ENCODE data around the gene SLC8A2. TPM values are rescaled to one million over a fixed set of nuclear protein-coding genes. Genes with fewer than 3 reads are reported as not detected.

Gene SLC8A2
- total RNA-seq, 4 donors from 2014 or later = 0.19 to 1.4 (median 0.47) TPM; not detected in 1

DNA sequence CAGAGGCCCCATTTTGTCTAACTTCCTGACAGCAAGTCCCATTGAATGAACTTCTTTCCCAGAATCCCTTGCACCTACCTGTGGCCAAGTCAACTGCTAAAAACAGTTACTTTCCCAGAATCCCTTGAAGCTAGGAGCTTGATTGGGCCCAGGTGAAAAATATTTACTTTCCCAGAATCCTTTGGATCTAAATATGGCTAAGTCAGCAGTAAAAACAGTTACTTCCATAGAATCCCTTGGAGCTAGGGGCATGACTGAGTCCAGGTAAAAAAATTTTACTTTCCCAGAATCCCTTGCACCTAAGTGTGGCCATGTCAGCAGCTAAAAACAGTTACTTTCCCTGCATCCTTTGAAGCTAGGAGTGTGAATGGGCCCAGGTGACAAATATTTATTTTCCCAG lies 39.2 kb downstream of the SLC8A2 start:
- DNase-seq (ENCODE audit: low spot score) (no peak), ATAC-seq (ENCODE audit: low FRiP score) (no peak)
- TF ChIP-seq, protein P1, sequence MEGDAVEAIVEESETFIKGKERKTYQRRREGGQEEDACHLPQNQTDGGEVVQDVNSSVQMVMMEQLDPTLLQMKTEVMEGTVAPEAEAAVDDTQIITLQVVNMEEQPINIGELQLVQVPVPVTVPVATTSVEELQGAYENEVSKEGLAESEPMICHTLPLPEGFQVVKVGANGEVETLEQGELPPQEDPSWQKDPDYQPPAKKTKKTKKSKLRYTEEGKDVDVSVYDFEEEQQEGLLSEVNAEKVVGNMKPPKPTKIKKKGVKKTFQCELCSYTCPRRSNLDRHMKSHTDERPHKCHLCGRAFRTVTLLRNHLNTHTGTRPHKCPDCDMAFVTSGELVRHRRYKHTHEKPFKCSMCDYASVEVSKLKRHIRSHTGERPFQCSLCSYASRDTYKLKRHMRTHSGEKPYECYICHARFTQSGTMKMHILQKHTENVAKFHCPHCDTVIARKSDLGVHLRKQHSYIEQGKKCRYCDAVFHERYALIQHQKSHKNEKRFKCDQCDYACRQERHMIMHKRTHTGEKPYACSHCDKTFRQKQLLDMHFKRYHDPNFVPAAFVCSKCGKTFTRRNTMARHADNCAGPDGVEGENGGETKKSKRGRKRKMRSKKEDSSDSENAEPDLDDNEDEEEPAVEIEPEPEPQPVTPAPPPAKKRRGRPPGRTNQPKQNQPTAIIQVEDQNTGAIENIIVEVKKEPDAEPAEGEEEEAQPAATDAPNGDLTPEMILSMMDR (IDR thresholded peaks at IDR 0.05) = no peak

DNA sequence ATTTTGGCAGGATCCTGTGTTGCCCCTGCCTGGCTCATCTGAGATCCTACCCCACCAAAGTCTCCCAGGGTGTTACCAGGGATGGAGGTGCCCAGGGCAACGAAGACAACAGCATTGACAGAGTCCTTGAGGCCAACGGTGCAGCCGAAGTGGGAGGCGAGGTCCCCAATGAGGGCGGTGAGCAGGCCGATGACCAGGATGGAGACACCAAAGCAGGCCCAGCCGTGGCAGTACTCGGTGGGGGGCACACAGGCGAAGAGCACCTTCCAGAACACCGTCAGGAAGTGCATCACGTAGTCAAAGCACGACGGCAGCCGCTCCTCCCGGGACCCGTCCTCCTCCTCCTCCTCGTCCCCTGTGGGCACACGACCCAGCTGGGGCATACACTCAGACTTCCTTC lies 39.6 kb downstream of the SLC8A2 start:
- DNase-seq (ENCODE audit: low spot score) (no peak), ATAC-seq (ENCODE audit: low FRiP score) (no peak)
- TF ChIP-seq, protein P1 (IDR thresholded peaks at IDR 0.05) = no peak

DNA sequence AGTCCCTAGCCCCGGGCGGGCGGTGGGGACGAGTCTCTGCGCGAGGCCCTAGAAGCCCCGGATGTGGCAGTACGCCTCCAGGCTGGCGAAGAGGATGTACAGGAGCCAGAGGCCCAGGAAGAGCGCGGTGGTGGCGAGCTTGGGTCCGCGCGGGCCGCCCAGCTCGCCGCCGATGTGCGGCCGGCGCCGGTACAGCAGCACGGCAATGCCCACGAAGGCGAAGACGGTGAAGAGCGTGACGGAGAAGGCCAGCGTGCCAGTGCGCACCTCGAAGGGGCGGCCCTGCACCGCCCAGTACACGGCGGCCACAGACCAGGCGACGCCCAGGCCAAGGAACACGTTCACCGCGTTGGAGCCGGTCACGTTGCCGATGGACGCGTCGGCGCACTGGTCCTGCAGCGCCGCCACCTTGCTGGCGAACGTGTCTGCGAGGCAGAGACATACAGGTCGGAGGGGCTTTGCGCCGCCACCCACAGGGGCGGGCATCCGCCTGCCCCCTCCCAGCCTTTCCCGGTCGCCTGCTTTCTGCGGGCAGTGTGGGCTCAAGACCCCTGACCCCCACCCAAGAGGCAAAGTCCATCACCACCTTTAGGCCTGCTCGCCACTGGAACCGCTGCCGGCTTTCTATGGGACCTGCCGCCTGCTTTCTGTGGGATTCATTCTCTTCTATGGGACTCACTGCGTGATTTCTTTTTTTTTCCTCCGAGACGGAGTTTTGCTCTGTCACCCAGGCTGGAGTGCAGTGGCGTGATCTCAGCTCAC lies 41.5 kb downstream of the SLC8A2 start:
- peak; percentile 8 for ATAC-seq (ENCODE audit: low FRiP score)

DNA sequence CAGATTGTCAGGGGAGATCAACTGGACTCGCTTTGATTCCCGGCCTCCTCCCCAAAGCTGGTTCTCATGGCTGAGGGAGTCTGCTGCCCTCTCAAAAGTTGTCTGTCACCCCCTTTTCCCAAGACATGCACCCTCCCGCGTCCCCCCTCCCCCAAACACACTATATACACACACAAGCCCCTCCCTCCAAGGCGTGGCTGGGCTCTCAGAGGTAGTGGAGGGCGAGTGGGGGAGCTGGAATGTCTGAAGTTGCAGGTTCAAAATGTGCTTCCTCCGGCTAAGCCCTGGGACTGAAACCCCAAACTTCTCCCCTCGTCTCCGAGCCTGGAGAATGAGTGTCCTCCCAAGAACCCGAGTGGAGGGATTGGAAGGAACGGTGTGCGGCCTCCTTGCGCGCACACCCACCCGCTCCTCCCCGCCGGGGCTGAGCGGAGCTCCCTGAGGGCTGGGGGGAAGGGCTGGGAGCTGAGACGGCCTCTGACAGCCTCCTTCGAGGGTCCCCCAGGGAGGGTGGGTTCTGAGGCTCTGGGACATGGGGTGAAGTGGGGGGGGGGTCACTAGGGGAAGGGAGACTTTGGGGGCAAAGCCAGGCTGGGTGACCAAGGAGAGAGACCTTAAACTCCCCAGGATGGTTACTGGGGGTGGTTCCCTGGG lies 42.4 kb downstream of the SLC8A2 start:
- DNase-seq (ENCODE audit: low spot score) (no peak), ATAC-seq (ENCODE audit: low FRiP score) (no peak)
- TF ChIP-seq, protein P1 (IDR thresholded peaks at IDR 0.05) = no peak

More for the DNA sequence above, 41.5 kb downstream of the SLC8A2 start:
- TF ChIP-seq, protein P1 (IDR thresholded peaks at IDR 0.05) = no peak
- DNase-seq (ENCODE audit: low spot score) = no peak

DNA sequence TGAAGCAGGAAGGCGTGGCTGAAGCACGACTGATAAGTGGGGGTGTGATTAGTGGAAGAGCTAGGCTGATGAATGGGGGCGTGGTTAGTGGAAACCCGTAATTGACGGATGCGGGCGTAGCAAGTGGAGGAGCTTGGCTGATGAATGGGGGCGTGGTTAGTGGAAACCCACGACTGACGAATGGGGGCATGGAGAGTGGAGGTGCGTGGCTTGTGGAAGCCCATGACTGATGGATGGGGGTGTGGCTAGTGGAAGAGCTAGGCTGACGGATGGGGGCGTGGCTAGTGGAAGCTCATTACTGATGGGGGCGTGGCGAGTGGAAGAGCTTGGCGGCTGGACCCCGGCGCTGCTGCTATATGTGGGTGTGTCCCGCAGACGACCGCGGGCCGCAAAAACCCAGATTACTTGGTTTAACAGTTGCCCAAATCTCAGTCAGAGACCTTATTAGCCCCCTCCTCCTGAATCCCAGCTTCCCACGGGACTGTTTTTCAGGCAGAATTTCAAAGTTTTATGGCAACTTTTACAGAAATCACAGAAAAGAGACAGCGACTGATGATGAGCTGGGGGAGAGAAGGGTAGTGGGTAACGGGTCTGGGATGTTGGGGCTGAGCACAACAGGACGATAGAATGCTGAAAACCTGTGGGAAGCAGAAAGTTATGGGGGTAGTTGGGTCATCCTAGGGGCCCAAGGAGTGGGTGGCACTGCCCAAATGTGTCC lies 43.4 kb downstream of the SLC8A2 start:
- peak; percentile 82 for DNase-seq (ENCODE audit: low spot score)
- peak; percentile 94 for ATAC-seq (ENCODE audit: low FRiP score)
- TF ChIP-seq, protein P1 (IDR thresholded peaks at IDR 0.05) = no peak

DNA sequence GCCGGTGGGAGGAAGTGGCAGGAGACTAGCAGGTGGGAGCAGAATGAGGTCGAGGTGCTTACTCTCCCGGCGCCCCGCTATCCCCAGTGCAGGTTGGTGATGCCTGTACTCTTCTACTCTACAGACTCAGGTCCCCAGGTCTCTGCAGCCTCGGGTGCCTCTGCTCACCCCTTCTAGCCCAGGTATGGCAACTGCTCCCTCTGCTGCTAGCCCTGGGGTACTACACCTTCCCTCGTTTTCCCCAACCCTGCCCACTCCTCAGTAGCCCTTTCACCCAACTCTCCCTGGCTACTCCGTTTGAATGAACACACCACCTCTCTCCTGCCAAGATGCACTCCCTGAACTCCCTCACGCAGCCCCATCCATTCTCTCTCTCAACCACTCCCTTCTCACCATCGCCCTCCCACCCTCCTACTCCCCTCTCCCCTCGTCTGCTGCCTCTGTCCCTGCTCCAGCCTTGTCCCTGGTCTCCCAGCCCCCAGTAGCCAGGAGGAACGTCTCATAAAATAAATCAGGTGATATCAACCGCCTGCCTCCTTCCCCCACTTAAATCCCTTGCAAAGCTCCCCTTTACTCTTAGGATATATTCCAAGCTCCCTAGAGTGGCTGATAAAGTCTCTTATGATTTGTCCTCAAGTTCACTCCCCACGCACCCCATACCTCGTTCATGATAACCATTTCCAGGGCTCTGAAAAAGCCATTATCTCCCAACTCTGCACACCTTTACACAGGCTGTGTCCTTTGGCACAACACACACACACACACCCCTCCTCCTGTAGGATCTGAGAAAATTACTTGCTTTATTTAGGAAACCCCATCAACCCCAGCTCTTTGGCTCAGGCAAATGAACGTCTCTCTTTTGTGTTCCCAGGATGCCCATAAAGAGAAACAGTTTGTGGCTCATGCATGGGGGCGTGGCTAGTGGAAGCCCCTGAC lies 44.2 kb downstream of the SLC8A2 start:
- no peak for DNase-seq (ENCODE audit: low spot score)
- TF ChIP-seq, protein P1 (IDR thresholded peaks at IDR 0.05) = peak in 2 of 3 donors; percentile 18 to 52

More for the DNA sequence above, 44.2 kb downstream of the SLC8A2 start:
- ATAC-seq (ENCODE audit: low FRiP score) = peak; percentile 42

Data from omental fat pad (tissue), 4 donors.